Natural killer cell (primary cell): ENCODE measurements around the gene LDHD. TPM values are rescaled to one million over a fixed set of nuclear protein-coding genes. Genes with fewer than 3 reads are reported as not detected.

Source experiments
- ATAC-seq, 3 donors: fragments of 150-1000 bp in 2 of 3; fragments of 200-7000 bp in 1 of 3; cut with Tn5 transposase; 1 replicate in 1 of 3; 2 replicates in 2 of 3; pipeline ENCODE4 v1.10.0; 2021; ENCODE audit warnings: mild to moderate bottlenecking in 2 of 3, moderate library complexity in 2 of 3
- DNase-seq, 2 donors: peaks; one replicate each; pipeline versions ENCODE4 v3.0.0 to v3.0.0-alpha.2; 2013 to 2021; ENCODE audit warnings: mixed read lengths in 1 of 2
- H3K27ac ChIP-seq: one replicate; pipeline ENCODE4 v1.5.1; 2013; ENCODE audit warnings: mild to moderate bottlenecking, low read length
- H3K27me3 ChIP-seq: one replicate; pipeline ENCODE4 v1.6.1; 2013; ENCODE audit warnings: low read length; ENCODE audit not compliant: control insufficient read depth, insufficient read depth
- H3K36me3 ChIP-seq: one replicate; pipeline ENCODE4 v1.6.1; 2013; ENCODE audit warnings: low read length; ENCODE audit not compliant: control insufficient read depth, insufficient read depth
- H3K4me1 ChIP-seq: one replicate; pipeline ENCODE4 v1.6.1; 2013; ENCODE audit warnings: low read length; ENCODE audit not compliant: control insufficient read depth, insufficient read depth
- H3K4me3 ChIP-seq: one replicate; pipeline ENCODE4 v1.5.1; 2013; ENCODE audit warnings: low read length
- H3K9me3 ChIP-seq: one replicate; pipeline ENCODE4 v1.6.1; 2013; ENCODE audit warnings: low read length; ENCODE audit not compliant: control insufficient read depth, insufficient read depth
- H3K27ac Mint-ChIP-seq, 2 donors: one replicate each; pipeline ENCODE4 v1.8.0; 2022; ENCODE audit warnings: mild to moderate bottlenecking in 2 of 2, mixed read lengths in 2 of 2, moderate library complexity in 1 of 2
- H3K27me3 Mint-ChIP-seq, 2 donors: one replicate each; pipeline ENCODE4 v1.8.0; 2022; ENCODE audit warnings: low read depth in 2 of 2, mixed read lengths in 2 of 2
- H3K36me3 Mint-ChIP-seq: one replicate; pipeline ENCODE4 v1.8.0; 2022; ENCODE audit warnings: mixed read lengths
- H3K4me1 Mint-ChIP-seq, 2 donors: one replicate each; pipeline ENCODE4 v1.8.0; 2022; ENCODE audit warnings: mixed read lengths in 2 of 2
- H3K4me3 Mint-ChIP-seq: one replicate; pipeline ENCODE4 v1.8.0; 2022; ENCODE audit warnings: mild to moderate bottlenecking, moderate library complexity, mixed read lengths
- H3K9me3 Mint-ChIP-seq, 2 donors: one replicate each; pipeline ENCODE4 v1.8.0; 2022; ENCODE audit warnings: mixed read lengths in 2 of 2
- WGBS: methylation state at CpG from one replicate; pipeline ENCODE4 v1.1.7; 2013; ENCODE audit warnings: missing lambda C conversion rate; ENCODE audit not compliant: insufficient coverage; 5-methylcytosine and 5-hydroxymethylcytosine counted together
- intact Hi-C: fragments of 100-400 bp; cut with micrococcal nuclease; formaldehyde crosslinking; loops from one replicate; pipeline ENCODE4 v1.14.2; 2022
- total RNA-seq, 4 donors: library from RNA; stranded (reverse); fragments of 120-200 nt in 1 of 4; gene quantifications; one replicate each; pipeline versions ENCODE4 v1.2.3 to v1.2.4, GENCODE V29; 2013 to 2022
- TF ChIP-seq, protein P1 (sequence below): fragments of 200-600 bp; IDR thresholded peaks from one replicate; pipeline ENCODE4 v1.8.0; 2022; ENCODE audit warnings: antibody characterized with exemption

Gene LDHD
- total RNA-seq, 3 donors from 2014 or later (not counting 1 experiment from before 2014, with no cell fraction given): 0.12 to 1.3 TPM; not detected in 1

DNA sequence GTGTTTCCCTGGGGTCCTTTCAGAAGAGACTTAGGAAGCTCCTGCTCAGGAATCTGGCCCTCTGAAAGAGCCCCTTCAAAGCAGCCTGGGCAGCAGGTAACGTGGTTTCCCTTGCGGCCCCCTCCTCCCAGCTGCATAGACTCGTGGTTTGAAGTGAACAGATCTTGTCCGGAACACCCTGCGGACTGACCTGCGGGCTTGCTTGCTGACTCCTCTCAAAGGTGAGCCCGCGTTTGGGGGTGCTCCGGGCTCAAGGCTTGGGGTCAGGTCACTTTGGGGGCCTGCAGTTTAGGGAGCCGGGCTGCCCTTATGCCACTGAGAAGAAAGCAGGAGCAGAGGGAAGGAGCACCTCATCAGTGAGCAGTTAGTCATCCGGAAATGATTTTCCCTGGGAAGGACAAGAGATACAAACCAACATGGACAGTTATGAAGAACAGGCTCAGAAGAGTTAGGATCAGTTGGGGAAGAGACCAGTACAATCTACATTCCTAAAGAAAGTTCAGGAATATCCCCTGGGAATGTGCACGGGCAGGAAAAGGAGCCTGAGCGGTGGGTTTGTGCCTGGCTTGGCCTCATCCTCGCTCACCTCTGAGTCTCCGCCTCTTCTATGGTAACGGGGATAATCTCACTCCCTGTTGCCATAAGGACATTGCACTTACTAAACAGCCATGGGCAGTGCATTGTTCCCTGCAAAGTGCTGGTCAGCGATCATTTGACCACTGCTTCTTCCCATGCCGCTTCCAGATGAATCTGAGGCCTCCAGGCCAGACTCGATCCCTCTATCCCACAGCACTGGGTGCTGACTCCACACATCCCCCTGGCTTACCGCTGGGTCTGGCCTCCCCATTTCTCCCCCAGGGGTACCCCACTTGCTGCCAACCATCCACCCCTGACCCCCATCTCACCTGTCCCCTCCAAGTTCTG lies 10.0 kb downstream of the LDHD start:
- H3K4me1 ChIP-seq: peaks cover 49% of the 10 kb centered on the region
- no peaks in the 10 kb centered on the region for H3K9me3 ChIP-seq
- no peak overlapping the region for H3K4me3 ChIP-seq
- no peak overlapping the region for H3K27ac ChIP-seq
- Mint-ChIP-seq H3K4me3 (no peak overlapping the region), H3K36me3 (no peaks in the 10 kb centered on the region), H3K4me1 (peaks cover 0 to 15% of the 10 kb centered on the region in 2 donors), H3K27me3 (peaks cover 14 to 42% of the 10 kb centered on the region in 2 donors), H3K27ac (no peak overlapping the region), H3K9me3 (no peaks in the 10 kb centered on the region)
- WGBS: 73% methylated on average over 20 of the region's 20 CpGs
- DNase-seq (no peak), ATAC-seq (no peak)
- peaks cover 3% of the 10 kb centered on the region for H3K27me3 ChIP-seq
- TF ChIP-seq, protein P1, sequence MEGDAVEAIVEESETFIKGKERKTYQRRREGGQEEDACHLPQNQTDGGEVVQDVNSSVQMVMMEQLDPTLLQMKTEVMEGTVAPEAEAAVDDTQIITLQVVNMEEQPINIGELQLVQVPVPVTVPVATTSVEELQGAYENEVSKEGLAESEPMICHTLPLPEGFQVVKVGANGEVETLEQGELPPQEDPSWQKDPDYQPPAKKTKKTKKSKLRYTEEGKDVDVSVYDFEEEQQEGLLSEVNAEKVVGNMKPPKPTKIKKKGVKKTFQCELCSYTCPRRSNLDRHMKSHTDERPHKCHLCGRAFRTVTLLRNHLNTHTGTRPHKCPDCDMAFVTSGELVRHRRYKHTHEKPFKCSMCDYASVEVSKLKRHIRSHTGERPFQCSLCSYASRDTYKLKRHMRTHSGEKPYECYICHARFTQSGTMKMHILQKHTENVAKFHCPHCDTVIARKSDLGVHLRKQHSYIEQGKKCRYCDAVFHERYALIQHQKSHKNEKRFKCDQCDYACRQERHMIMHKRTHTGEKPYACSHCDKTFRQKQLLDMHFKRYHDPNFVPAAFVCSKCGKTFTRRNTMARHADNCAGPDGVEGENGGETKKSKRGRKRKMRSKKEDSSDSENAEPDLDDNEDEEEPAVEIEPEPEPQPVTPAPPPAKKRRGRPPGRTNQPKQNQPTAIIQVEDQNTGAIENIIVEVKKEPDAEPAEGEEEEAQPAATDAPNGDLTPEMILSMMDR: no peak
- intact Hi-C loops: no loop called here
- H3K36me3 ChIP-seq: no peaks in the 10 kb centered on the region

DNA sequence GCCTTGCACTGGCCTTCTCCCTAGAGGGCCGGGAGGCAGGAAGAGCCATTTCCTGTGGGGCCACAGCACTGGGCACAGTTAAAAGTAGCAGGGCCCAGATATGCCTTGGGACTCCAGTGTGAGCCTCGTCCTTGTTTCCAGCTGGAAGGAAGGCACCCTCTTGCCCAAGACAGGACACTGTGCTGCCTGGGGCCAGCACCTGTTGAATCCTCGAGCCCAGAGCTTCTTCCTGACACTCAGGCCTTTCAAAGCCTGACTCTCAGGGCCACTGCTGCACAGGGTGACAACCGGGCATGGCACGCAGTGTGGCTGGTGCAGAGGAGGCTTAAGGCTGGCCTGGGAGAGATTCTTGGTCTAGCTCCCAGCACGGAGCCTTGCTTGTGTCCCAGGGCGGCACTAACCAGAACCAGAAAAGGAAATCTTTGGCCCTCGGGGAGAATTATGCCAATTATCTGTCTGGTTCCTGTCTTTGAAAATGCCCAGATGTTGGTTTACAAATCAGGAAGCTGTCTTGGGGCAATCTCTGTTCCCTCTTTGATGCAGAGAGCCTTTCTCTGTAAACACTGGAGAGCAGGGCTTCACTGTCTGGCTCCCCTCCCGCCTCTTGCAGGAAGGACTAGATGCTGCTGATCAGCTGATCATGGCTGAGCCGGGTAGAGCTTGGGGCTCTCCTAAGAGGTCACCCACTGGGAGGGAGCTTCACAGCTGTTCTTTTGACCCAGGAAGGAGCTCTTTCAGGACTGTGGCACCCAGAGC lies 11.1 kb downstream of the LDHD start:
- peak in 1 of 3 donors; percentile 30 for ATAC-seq

DNA sequence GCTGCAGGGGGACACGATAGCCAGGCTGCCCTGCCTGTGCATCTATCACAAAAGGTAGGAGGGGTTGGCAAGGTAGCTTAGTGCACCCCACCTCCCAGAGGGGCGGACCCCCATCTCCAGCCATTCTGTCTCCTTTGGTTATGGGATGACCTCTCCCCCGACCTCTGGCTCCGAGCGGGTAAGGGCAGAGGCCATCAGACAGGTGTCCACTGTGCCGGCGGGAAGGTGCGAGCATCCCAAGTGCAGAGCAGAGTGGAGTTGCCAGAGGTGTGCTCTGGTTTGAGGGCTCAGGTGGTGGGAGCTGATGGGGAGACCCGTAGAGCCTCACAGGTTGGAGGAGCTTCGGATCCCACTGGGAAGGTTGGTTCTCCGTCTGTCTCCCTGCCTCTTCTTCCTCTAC lies 11.7 kb downstream of the LDHD start:
- Histone ChIP-seq H3K27ac (no peak overlapping the region), H3K4me1 (peaks cover 43% of the 10 kb centered on the region), H3K4me3 (no peak overlapping the region), H3K36me3 (no peaks in the 10 kb centered on the region), H3K9me3 (no peaks in the 10 kb centered on the region), H3K27me3 (peaks cover 3% of the 10 kb centered on the region)
- H3K4me3 Mint-ChIP-seq: no peak overlapping the region
- H3K36me3 Mint-ChIP-seq: no peaks in the 10 kb centered on the region
- peaks cover 6 to 16% of the 10 kb centered on the region in 2 donors for H3K4me1 Mint-ChIP-seq
- DNase-seq (no peak), ATAC-seq (no peak)
- H3K27me3 Mint-ChIP-seq: peaks cover 5 to 29% of the 10 kb centered on the region in 2 donors
- WGBS: 97% methylated on average over 11 of the region's 11 CpGs
- intact Hi-C loops: no loop called here
- TF ChIP-seq, protein P1: no peak
- no peak overlapping the region for H3K27ac Mint-ChIP-seq
- no peaks in the 10 kb centered on the region for H3K9me3 Mint-ChIP-seq

More for the DNA sequence above, 11.1 kb downstream of the LDHD start:
- no peaks in the 10 kb centered on the region for H3K9me3 Mint-ChIP-seq
- intact Hi-C loops: no loop called here
- WGBS: 60% methylated on average over 10 of the region's 10 CpGs
- no peak overlapping the region for H3K4me3 Mint-ChIP-seq
- TF ChIP-seq, protein P1: no peak
- Histone ChIP-seq H3K4me1 (peaks cover 40% of the 10 kb centered on the region), H3K27me3 (peaks cover 3% of the 10 kb centered on the region), H3K4me3 (no peak overlapping the region), H3K9me3 (no peaks in the 10 kb centered on the region), H3K27ac (no peak overlapping the region), H3K36me3 (no peaks in the 10 kb centered on the region)
- DNase-seq: no peak
- H3K4me1 Mint-ChIP-seq: peaks cover 0 to 11% of the 10 kb centered on the region in 2 donors
- H3K27me3 Mint-ChIP-seq: peaks cover 9 to 33% of the 10 kb centered on the region in 2 donors
- H3K27ac Mint-ChIP-seq: no peak overlapping the region
- H3K36me3 Mint-ChIP-seq: no peaks in the 10 kb centered on the region
